ENCODE data around the gene MUC20. TPM values are rescaled to one million over a fixed set of nuclear protein-coding genes. Genes with fewer than 3 reads are reported as not detected.

Gene MUC20
- total RNA-seq, 3 donors from 2014 or later: 29.5 to 147 (median 112) TPM

DNA sequence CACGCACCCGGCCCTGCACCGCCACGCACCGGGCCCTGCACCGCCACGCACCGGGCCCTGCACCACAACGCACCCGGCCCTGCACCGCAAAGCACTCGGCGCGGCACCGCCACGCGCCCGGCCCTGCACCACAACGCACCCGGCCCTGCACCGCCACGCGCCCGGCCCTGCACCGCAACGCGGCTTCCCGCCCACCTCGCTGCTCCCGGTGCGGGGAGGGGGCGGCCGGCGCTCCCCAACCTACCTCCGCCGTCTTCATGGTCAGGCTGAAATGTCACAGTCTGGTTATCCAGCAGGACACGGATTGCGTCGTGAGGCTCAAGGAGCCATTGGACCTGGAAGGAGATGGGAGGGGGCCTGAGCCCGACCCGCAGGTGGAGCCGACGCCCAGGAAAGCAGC, 41.8 kb downstream of the MUC20 start:
- ATAC-seq (no peak), DNase-seq (peak in 1 of 3 donors; percentile 36)
- no peaks in the 10 kb centered on the region for H3K9me3 ChIP-seq
- no peak overlapping the region for H3K4me3 ChIP-seq
- H3K4me1 ChIP-seq (ENCODE audit: low read depth): no peaks in the 10 kb centered on the region
- H3K36me3 ChIP-seq (ENCODE audit: low read depth): no peaks in the 10 kb centered on the region
- TF ChIP-seq, protein P1, sequence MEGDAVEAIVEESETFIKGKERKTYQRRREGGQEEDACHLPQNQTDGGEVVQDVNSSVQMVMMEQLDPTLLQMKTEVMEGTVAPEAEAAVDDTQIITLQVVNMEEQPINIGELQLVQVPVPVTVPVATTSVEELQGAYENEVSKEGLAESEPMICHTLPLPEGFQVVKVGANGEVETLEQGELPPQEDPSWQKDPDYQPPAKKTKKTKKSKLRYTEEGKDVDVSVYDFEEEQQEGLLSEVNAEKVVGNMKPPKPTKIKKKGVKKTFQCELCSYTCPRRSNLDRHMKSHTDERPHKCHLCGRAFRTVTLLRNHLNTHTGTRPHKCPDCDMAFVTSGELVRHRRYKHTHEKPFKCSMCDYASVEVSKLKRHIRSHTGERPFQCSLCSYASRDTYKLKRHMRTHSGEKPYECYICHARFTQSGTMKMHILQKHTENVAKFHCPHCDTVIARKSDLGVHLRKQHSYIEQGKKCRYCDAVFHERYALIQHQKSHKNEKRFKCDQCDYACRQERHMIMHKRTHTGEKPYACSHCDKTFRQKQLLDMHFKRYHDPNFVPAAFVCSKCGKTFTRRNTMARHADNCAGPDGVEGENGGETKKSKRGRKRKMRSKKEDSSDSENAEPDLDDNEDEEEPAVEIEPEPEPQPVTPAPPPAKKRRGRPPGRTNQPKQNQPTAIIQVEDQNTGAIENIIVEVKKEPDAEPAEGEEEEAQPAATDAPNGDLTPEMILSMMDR (IDR thresholded peaks at IDR 0.05): no peak
- intact Hi-C loops (cut with DNase I, micrococcal nuclease): no loop called here

DNA sequence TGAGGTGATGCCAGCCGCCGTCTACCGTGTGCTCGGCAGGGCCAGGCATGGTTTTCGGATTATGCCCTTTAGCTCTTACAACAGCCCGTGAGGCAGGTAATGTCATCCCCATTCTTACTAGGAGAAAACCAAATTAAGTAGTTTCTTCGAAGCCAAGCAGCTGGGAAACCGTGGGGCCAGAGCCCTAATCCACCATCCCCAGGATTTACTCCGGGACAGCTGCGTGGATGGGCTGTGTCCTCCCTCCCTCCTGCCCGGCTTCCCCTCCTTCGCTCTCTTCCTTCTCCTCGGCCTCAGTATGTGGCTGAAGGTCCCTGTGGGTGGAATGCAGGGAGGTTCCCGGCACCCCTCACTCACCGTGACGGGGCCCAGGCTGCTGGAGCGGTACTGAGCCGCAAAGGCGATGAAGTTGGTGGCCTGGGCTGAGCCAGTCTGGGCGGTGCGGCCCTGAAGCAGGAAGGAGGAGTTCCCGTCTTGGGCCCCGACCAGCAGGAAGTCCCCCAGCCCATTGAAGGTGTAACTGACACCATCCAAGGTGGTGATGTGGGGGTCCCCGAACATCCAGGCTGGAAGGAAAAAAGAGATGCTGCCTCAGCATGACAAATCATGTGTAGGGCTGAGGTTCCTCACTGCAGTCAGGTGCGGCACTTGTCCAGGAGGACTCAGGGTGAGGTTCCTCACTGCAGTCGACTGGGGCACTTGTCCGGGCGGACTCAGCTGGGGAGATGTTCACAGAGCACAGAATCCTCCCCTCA, 42.5 kb downstream of the MUC20 start:
- ATAC-seq: peak; percentile 2

DNA sequence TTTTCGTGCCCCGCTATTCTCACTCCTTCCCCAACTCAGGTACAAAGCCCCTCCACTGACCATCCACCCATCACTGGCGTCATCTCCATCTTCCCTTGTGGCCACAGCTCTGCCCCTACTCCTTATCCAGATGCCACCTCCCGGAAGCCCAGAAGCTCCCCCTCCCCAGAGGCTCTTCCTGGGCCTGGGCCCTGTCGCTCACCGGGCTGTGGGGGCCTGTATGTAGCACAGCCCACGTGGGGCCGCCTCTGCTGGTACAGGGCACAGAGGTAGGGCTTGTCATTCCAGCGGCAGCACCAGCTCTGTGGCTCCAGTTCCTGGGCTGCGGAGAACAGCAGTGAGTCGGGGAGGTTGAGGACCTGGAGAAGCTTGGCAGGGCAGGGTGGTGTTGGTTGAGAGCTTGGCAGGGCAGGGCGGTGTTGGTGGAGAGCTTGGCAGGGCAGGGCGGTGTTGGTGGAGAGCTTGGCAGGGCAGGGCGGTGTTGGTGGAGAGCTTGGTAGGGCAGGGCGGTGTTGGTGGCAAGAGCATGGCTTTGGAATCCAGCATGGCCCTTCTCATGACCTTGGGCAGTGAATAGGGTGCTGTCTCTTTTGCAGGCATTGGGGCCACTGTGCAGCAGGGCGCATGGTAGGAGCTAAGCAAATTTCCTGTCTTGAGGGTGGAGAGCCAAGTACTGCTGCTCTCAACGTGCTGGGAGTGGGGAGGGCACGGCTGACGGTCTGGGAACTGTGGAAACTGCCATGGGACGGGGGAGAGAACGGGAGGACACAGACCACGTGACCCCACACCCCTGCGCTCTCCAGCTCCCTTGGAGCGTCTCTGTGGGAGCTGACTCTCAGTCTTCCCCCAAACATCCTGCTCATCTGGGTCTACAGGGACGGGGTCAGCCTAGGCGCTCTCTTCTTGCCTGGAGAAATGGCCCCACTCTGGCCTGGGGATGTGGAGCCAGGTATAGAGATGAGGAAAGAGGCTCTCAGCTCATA, 43.4 kb downstream of the MUC20 start:
- ATAC-seq: peak; percentile 3
- TF ChIP-seq, protein P1 (IDR thresholded peaks at IDR 0.05): no peak
- intact Hi-C loops (cut with DNase I, micrococcal nuclease): no loop called here
- Histone ChIP-seq H3K9me3 (no peaks in the 10 kb centered on the region), H3K36me3 (ENCODE audit: low read depth) (no peaks in the 10 kb centered on the region), H3K4me1 (ENCODE audit: low read depth) (no peaks in the 10 kb centered on the region), H3K4me3 (no peak overlapping the region)
- DNase-seq: peak in 1 of 3 donors; percentile 40

More for the DNA sequence above, 42.5 kb downstream of the MUC20 start:
- no peaks in the 10 kb centered on the region for H3K9me3 ChIP-seq
- H3K4me3 ChIP-seq: no peak overlapping the region
- H3K4me1 ChIP-seq (ENCODE audit: low read depth): no peaks in the 10 kb centered on the region
- H3K36me3 ChIP-seq (ENCODE audit: low read depth): no peaks in the 10 kb centered on the region
- TF ChIP-seq, protein P1 (IDR thresholded peaks at IDR 0.05): no peak
- intact Hi-C loops (cut with DNase I, micrococcal nuclease): no loop called here
- DNase-seq: peak in 1 of 3 donors; percentile 25

DNA sequence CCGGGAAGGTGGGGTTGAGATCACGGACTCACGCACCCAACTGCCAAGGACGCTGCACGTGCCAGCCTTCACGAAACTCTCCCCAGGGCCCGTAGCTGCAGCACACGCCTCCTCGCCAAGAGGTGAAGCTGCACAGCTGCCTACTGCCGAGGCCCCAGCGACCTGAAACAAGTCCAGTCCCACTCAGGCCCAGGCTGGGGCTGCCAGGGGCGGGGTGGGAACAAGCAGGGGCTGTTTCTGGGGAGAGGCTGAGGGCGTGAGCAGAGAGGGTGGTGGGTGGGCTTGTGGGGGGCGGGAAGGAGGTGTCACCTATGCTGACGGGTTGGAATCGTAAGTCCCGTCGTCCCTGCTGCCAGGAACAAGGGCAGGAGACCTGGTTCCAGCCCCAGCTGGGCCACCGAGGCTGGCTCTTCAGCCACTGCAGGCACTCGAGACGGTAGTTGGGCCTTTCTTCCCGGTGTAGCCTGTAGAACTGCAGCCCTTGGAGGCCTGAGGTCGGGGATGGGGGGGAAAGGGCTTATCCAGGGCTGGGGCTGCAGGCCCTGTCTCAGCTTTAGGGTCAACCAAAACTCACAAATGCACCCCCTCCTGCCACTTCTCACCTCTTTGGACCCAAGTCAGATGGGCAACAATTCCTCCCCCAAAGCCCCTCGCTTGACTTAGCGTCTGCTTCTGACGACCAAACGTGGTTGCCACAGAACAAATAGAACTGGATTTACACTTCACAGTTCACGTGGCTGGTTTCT, 44.4 kb downstream of the MUC20 start:
- intact Hi-C loops (cut with DNase I, micrococcal nuclease): no loop called here
- Histone ChIP-seq H3K4me1 (ENCODE audit: low read depth) (no peaks in the 10 kb centered on the region), H3K36me3 (ENCODE audit: low read depth) (no peaks in the 10 kb centered on the region), H3K9me3 (no peaks in the 10 kb centered on the region), H3K4me3 (no peak overlapping the region)
- TF ChIP-seq, protein P1 (IDR thresholded peaks at IDR 0.05): no peak
- ATAC-seq (peak; percentile 2), DNase-seq (peak in 1 of 3 donors; percentile 42)

DNA sequence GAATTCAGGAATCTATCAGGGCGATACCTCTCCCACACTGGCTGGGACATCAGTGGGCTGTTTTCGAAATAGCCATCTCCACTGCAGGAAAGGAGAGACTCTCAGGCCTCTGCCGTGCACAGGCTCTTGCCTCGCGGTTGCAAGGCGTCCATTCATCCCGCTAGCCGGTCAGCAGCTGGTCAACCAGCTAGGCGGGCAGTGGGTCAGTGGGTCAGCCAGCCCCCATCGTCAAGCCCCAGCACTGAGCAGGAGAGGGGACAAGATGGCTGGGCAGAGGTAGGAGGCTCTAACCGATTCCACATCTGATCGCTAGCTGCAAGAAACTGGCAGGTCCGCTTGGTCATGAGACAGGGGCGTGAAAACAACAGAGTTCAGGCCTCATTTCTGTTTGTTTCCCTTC, 45.9 kb downstream of the MUC20 start:
- TF ChIP-seq, protein P1 (IDR thresholded peaks at IDR 0.05): no peak
- ATAC-seq: no peak
- intact Hi-C loops (cut with DNase I, micrococcal nuclease): no loop called here

More for the DNA sequence above, 45.9 kb downstream of the MUC20 start:
- Histone ChIP-seq H3K36me3 (ENCODE audit: low read depth) (no peaks in the 10 kb centered on the region), H3K9me3 (no peaks in the 10 kb centered on the region), H3K4me1 (ENCODE audit: low read depth) (no peaks in the 10 kb centered on the region), H3K4me3 (no peak overlapping the region)
- DNase-seq: peak in 1 of 3 donors; percentile 2

All from mucosa of descending colon (tissue), 3 donors.